ENCODE results near the gene CD300LF. TPM values are rescaled to one million over a fixed set of nuclear protein-coding genes. Genes with fewer than 3 reads are reported as not detected.

CD300LF gene
- polyA plus RNA-seq, 1 donor (not counting 4 experiments of a cell fraction or from before 2014, with no cell fraction given) = not detected

DNA sequence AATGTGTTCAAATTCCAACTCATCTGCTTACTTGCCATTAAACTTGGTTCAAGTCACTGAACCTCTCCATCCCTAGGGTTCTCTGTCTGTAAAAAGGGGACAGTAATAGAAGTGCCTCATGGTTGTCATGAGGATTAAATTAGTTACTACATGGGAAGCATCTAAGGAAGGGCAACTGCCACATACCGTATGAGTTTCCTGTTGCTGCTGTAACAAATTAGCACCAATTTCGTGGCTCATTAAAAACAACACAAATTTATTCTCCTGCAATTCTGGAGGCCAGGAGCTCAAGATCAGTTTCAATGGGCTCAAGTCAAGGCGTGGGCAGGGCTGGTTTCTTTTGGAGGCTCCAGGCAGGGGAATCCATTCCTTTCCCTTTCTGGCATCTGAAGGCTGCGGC lies 18.6 kb downstream of the CD300LF start:
- no peak overlapping the region for H3K9ac ChIP-seq (ENCODE audit: control insufficient read depth, extremely low read depth, insufficient read depth, low read length)
- DNase-seq (ENCODE audit: low read depth, low spot score) = no peak
- H4K20me1 ChIP-seq (ENCODE audit: control insufficient read depth, extremely low read depth, insufficient read depth, low read length) = no peaks in the 10 kb centered on the region
- dilution Hi-C loops (cut with MboI; ENCODE audit: extremely low pct_ligation_motif_present, low sequenced_read_pairs) = no loop called here
- no peak overlapping the region for H3K4me2 ChIP-seq (ENCODE audit: control insufficient read depth, extremely low read depth, insufficient read depth, low read depth, low read length)
- no peak overlapping the region for H3K4me3 ChIP-seq (ENCODE audit: control insufficient read depth in 2 of 3, extremely low read depth in 1 of 3, insufficient read depth in 2 of 3, low read depth in 1 of 3, low read length in 3 of 3)
- no peaks in the 10 kb centered on the region for H3K36me3 ChIP-seq (ENCODE audit: control insufficient read depth in 2 of 2, extremely low read depth in 1 of 2, insufficient read depth in 2 of 2, low read length in 2 of 2)
- H3K27ac ChIP-seq (ENCODE audit: control insufficient read depth, insufficient read depth, low read length) = no peak overlapping the region
- H2AFZ ChIP-seq (ENCODE audit: control insufficient read depth, low read length) = no peak overlapping the region
- no peaks in the 10 kb centered on the region for H3K4me1 ChIP-seq (ENCODE audit: control insufficient read depth, extremely low read depth, insufficient read depth, low read length)
- TF ChIP-seq, protein P1, sequence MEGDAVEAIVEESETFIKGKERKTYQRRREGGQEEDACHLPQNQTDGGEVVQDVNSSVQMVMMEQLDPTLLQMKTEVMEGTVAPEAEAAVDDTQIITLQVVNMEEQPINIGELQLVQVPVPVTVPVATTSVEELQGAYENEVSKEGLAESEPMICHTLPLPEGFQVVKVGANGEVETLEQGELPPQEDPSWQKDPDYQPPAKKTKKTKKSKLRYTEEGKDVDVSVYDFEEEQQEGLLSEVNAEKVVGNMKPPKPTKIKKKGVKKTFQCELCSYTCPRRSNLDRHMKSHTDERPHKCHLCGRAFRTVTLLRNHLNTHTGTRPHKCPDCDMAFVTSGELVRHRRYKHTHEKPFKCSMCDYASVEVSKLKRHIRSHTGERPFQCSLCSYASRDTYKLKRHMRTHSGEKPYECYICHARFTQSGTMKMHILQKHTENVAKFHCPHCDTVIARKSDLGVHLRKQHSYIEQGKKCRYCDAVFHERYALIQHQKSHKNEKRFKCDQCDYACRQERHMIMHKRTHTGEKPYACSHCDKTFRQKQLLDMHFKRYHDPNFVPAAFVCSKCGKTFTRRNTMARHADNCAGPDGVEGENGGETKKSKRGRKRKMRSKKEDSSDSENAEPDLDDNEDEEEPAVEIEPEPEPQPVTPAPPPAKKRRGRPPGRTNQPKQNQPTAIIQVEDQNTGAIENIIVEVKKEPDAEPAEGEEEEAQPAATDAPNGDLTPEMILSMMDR (optimal IDR thresholded peaks at IDR 0.05 in 1 of 3, IDR thresholded peaks at IDR 0.05 in 1 of 3, conservative IDR thresholded peaks at IDR 0.05 in 1 of 3; ENCODE audit: extremely low read depth in 1 of 3, insufficient read depth in 2 of 3, low read length in 3 of 3) = no peak
- no peak for TF ChIP-seq EZH2 (IDR thresholded peaks at IDR 0.05; ENCODE audit: low read length)
- H3K9me3 ChIP-seq (ENCODE audit: control insufficient read depth, low read depth, low read length) = no peaks in the 10 kb centered on the region
- H3K27me3 ChIP-seq (ENCODE audit: control insufficient read depth, extremely low read depth, insufficient read depth, low read length) = peaks cover 11% of the 10 kb centered on the region
- no peak for FAIRE-seq
- no peaks in the 10 kb centered on the region for H3K79me2 ChIP-seq (ENCODE audit: control insufficient read depth, insufficient read depth, low read length)
- H3K9me1 ChIP-seq (ENCODE audit: control insufficient read depth, extremely low read depth, insufficient read depth, low read length) = no peaks in the 10 kb centered on the region

DNA sequence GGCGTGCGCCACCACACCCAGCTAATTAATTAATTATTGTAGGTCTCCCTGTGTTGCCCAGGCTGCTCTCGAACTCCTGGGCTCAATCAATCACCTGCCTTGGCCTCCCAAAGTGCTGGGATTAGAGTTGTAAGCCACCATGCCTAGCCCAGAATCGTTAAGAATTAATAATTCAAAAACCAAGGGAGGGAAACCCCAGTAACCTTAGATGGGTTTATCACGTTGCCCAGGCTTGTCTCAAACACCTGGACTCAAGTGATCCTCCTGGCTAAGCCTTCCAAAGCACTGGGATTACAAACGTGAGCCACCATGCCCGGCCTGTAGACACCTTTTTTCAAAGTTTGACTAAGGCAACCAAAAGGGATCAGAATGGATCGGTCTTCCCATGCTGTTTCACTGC lies 21.6 kb downstream of the CD300LF start:
- dilution Hi-C loops (cut with MboI; ENCODE audit: extremely low pct_ligation_motif_present, low sequenced_read_pairs) = no loop called here
- no peak overlapping the region for H3K27ac ChIP-seq (ENCODE audit: control insufficient read depth, insufficient read depth, low read length)
- FAIRE-seq = no peak

More for the DNA sequence above, 21.6 kb downstream of the CD300LF start:
- H2AFZ ChIP-seq (ENCODE audit: control insufficient read depth, low read length) = no peak overlapping the region
- H3K79me2 ChIP-seq (ENCODE audit: control insufficient read depth, insufficient read depth, low read length) = no peaks in the 10 kb centered on the region
- H3K9ac ChIP-seq (ENCODE audit: control insufficient read depth, extremely low read depth, insufficient read depth, low read length) = no peak overlapping the region
- H3K4me3 ChIP-seq (ENCODE audit: control insufficient read depth in 2 of 3, extremely low read depth in 1 of 3, insufficient read depth in 2 of 3, low read depth in 1 of 3, low read length in 3 of 3) = no peak overlapping the region
- peaks cover 11% of the 10 kb centered on the region for H3K27me3 ChIP-seq (ENCODE audit: control insufficient read depth, extremely low read depth, insufficient read depth, low read length)
- no peaks in the 10 kb centered on the region for H3K36me3 ChIP-seq (ENCODE audit: control insufficient read depth in 2 of 2, extremely low read depth in 1 of 2, insufficient read depth in 2 of 2, low read length in 2 of 2)
- no peaks in the 10 kb centered on the region for H4K20me1 ChIP-seq (ENCODE audit: control insufficient read depth, extremely low read depth, insufficient read depth, low read length)
- no peaks in the 10 kb centered on the region for H3K4me1 ChIP-seq (ENCODE audit: control insufficient read depth, extremely low read depth, insufficient read depth, low read length)
- H3K9me3 ChIP-seq (ENCODE audit: control insufficient read depth, low read depth, low read length) = no peaks in the 10 kb centered on the region
- no peak overlapping the region for H3K4me2 ChIP-seq (ENCODE audit: control insufficient read depth, extremely low read depth, insufficient read depth, low read depth, low read length)
- no peak for TF ChIP-seq EZH2 (IDR thresholded peaks at IDR 0.05; ENCODE audit: low read length)
- TF ChIP-seq, protein P1 (optimal IDR thresholded peaks at IDR 0.05 in 1 of 3, IDR thresholded peaks at IDR 0.05 in 1 of 3, conservative IDR thresholded peaks at IDR 0.05 in 1 of 3; ENCODE audit: extremely low read depth in 1 of 3, insufficient read depth in 2 of 3, low read length in 3 of 3) = no peak
- no peak for DNase-seq (ENCODE audit: low read depth, low spot score)
- no peaks in the 10 kb centered on the region for H3K9me1 ChIP-seq (ENCODE audit: control insufficient read depth, extremely low read depth, insufficient read depth, low read length)

Measured in keratinocyte (primary cell).